Ishikawa (cell line): ENCODE data around the gene MN1.

ENCODE experiments used
- CEBPB ChIP-seq: IDR thresholded peaks from 2 replicates; pipeline ENCODE4 v1.6.1; 2012
- CREB1 ChIP-seq: IDR thresholded peaks from 2 replicates; pipeline ENCODE4 v1.6.1; 2012; ENCODE audit warnings: low read depth
- EGR1 ChIP-seq: IDR thresholded peaks from 2 replicates; pipeline ENCODE4 v1.6.1; 2012
- EP300 ChIP-seq: IDR thresholded peaks from 2 replicates; pipeline ENCODE4 v1.6.1; 2012; ENCODE audit warnings: borderline replicate concordance
- FOXM1 ChIP-seq: IDR thresholded peaks from 2 replicates; pipeline ENCODE4 v1.6.1; 2012; ENCODE audit warnings: low read depth, borderline replicate concordance
- MAX ChIP-seq: IDR thresholded peaks from 2 replicates; pipeline ENCODE4 v1.6.1; 2012
- NFIC ChIP-seq: IDR thresholded peaks from 2 replicates; pipeline ENCODE4 v1.6.1; 2012
- RAD21 ChIP-seq: IDR thresholded peaks from 2 replicates; pipeline ENCODE4 v1.6.1; 2012; ENCODE audit warnings: low read depth
- REST ChIP-seq: IDR thresholded peaks from 2 replicates; pipeline ENCODE4 v1.6.1; 2012; ENCODE audit warnings: low read depth, mild to moderate bottlenecking
- TAF1 ChIP-seq: IDR thresholded peaks from 2 replicates; pipeline ENCODE4 v1.6.1; 2012; ENCODE audit warnings: low read depth, mild to moderate bottlenecking
- TCF12 ChIP-seq: IDR thresholded peaks from 2 replicates; pipeline ENCODE4 v1.6.1; 2012; ENCODE audit warnings: low read depth
- TEAD4 ChIP-seq: IDR thresholded peaks from 2 replicates; pipeline ENCODE4 v1.6.1; 2012
- USF1 ChIP-seq: IDR thresholded peaks from 2 replicates; pipeline ENCODE4 v1.6.1; 2012
- YY1 ChIP-seq: IDR thresholded peaks from 2 replicates; pipeline ENCODE4 v1.6.1; 2012; ENCODE audit warnings: low read depth
- ZBTB7A ChIP-seq: IDR thresholded peaks from 2 replicates; pipeline ENCODE4 v1.6.1; 2012; ENCODE audit warnings: low read depth

MN1 gene

GRCh38 chr22:27820896-27821866 is 19.6 kb upstream of the MN1 start:
- TF ChIP-seq USF1, result no peak
- TF ChIP-seq EP300, result no peak
- TF ChIP-seq TAF1, result no peak
- TF ChIP-seq ZBTB7A, result no peak
- no peak for TF ChIP-seq TCF12
- no peak for TF ChIP-seq MAX
- TF ChIP-seq CREB1, result no peak
- TF ChIP-seq YY1, result no peak
- TF ChIP-seq FOXM1, result no peak
- TF ChIP-seq TEAD4, result no peak
- TF ChIP-seq RAD21, result no peak
- TF ChIP-seq NFIC, result no peak
- no peak for TF ChIP-seq CEBPB
- TF ChIP-seq REST, result no peak
- TF ChIP-seq EGR1, result no peak

- no peak for TF ChIP-seq FOXM1
- TF ChIP-seq RAD21, result no peak
- TF ChIP-seq CEBPB, result no peak
- no peak for TF ChIP-seq REST
- no peak for TF ChIP-seq EP300
- no peak for TF ChIP-seq TAF1
- TF ChIP-seq MAX, result no peak
- TF ChIP-seq TCF12, result no peak
- TF ChIP-seq TEAD4, result no peak
- TF ChIP-seq ZBTB7A, result no peak
- TF ChIP-seq EGR1, result no peak
- TF ChIP-seq NFIC, result no peak
- no peak for TF ChIP-seq YY1
- TF ChIP-seq CREB1, result no peak
Observed at GRCh38 chr22:27816552-27816951, 15.0 kb upstream of the MN1 start.

- no peak for TF ChIP-seq EP300
- no peak for TF ChIP-seq YY1
- no peak for TF ChIP-seq REST
- TF ChIP-seq CEBPB, result no peak
- TF ChIP-seq USF1, result no peak
- no peak for TF ChIP-seq CREB1
- TF ChIP-seq FOXM1, result no peak
Observed at GRCh38 chr22:27815826-27816530, 14.4 kb upstream of the MN1 start.

- TF ChIP-seq TCF12 (no peak), CEBPB (no peak), EP300 (no peak), RAD21 (no peak), YY1 (no peak), USF1 (no peak), CREB1 (no peak), NFIC (no peak), ZBTB7A (no peak), MAX (no peak), REST (no peak)
Observed at GRCh38 chr22:27814993-27815392, 13.4 kb upstream of the MN1 start.
